Mucosa of gallbladder (tissue), 1 donor: ENCODE data around the gene POMGNT2. TPM values are rescaled to one million over a fixed set of nuclear protein-coding genes. Genes with fewer than 3 reads are reported as not detected.

Experiments used
- DNase-seq: peaks from one replicate; pipeline ENCODE4 v3.0.0-alpha.2; 2020; ENCODE audit warnings: low spot score
- total RNA-seq: library from RNA; stranded (reverse); gene quantifications from one replicate; pipeline ENCODE4 v1.2.1, GENCODE V29; 2021
- donor health status: DM: no; HTN: no; CAD: no.

The POMGNT2 gene
- total RNA-seq, 1 donor from 2014 or later: 24.7 TPM

- DNase-seq: no peak
Observed at GRCh38 chr3:43102773-43103480, 3.0 kb downstream of the POMGNT2 start.

- no peak for DNase-seq
Observed at GRCh38 chr3:43098761-43099160, 7.1 kb downstream of the POMGNT2 start.

GRCh38 chr3:43097400-43098080 lies 8.3 kb downstream of the POMGNT2 start:
- DNase-seq: no peak

GRCh38 chr3:43096761-43097160 lies 9.1 kb downstream of the POMGNT2 start:
- DNase-seq: no peak

GRCh38 chr3:43095370-43095769 lies 10.5 kb downstream of the POMGNT2 start:
- no peak for DNase-seq

- DNase-seq: no peak
Observed at GRCh38 chr3:43094851-43095250, 11.0 kb downstream of the POMGNT2 start.

GRCh38 chr3:43094381-43094780 lies 11.5 kb downstream of the POMGNT2 start:
- DNase-seq: no peak

- no peak for DNase-seq
Observed at GRCh38 chr3:43093974-43094373, 11.9 kb downstream of the POMGNT2 start.

- DNase-seq: no peak
Observed at GRCh38 chr3:43093006-43093405, 12.9 kb downstream of the POMGNT2 start.

- no peak for DNase-seq
Observed at GRCh38 chr3:43091481-43091880, 14.4 kb downstream of the POMGNT2 start.

- DNase-seq: no peak
Observed at GRCh38 chr3:43090238-43090637, 15.6 kb downstream of the POMGNT2 start.

- DNase-seq: no peak
Observed at GRCh38 chr3:43089081-43089480, 16.8 kb downstream of the POMGNT2 start.

GRCh38 chr3:43087249-43087776 lies 18.6 kb downstream of the POMGNT2 start:
- DNase-seq: no peak

GRCh38 chr3:43086460-43087165 lies 19.3 kb downstream of the POMGNT2 start:
- no peak for DNase-seq

GRCh38 chr3:43082457-43082856 lies 23.4 kb downstream of the POMGNT2 start:
- no peak for DNase-seq

- DNase-seq: no peak
Observed at GRCh38 chr3:43081796-43082195, 24.1 kb downstream of the POMGNT2 start.

GRCh38 chr3:43080726-43081568 lies 24.9 kb downstream of the POMGNT2 start:
- no peak for DNase-seq

- DNase-seq: no peak
Observed at GRCh38 chr3:43079536-43080332, 26.1 kb downstream of the POMGNT2 start.

GRCh38 chr3:43077707-43078106 lies 28.2 kb downstream of the POMGNT2 start:
- no peak for DNase-seq

- DNase-seq: no peak
Observed at GRCh38 chr3:43077261-43077660, 28.6 kb downstream of the POMGNT2 start.

GRCh38 chr3:43076857-43077256 lies 29.0 kb downstream of the POMGNT2 start:
- no peak for DNase-seq
